ENCODE measurements around the gene NTRK2. TPM values are rescaled to one million over a fixed set of nuclear protein-coding genes. Genes with fewer than 3 reads are reported as not detected.

The NTRK2 gene
- total RNA-seq, 1 donor from 2014 or later, result 0.46 TPM

GRCh38 chr9:84838879-84839278 lies 169.3 kb downstream of the NTRK2 start:
- H3K4me3 ChIP-seq (ENCODE audit: low read depth, low read length), result no peak overlapping the region
- TF ChIP-seq, protein P1, sequence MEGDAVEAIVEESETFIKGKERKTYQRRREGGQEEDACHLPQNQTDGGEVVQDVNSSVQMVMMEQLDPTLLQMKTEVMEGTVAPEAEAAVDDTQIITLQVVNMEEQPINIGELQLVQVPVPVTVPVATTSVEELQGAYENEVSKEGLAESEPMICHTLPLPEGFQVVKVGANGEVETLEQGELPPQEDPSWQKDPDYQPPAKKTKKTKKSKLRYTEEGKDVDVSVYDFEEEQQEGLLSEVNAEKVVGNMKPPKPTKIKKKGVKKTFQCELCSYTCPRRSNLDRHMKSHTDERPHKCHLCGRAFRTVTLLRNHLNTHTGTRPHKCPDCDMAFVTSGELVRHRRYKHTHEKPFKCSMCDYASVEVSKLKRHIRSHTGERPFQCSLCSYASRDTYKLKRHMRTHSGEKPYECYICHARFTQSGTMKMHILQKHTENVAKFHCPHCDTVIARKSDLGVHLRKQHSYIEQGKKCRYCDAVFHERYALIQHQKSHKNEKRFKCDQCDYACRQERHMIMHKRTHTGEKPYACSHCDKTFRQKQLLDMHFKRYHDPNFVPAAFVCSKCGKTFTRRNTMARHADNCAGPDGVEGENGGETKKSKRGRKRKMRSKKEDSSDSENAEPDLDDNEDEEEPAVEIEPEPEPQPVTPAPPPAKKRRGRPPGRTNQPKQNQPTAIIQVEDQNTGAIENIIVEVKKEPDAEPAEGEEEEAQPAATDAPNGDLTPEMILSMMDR (conservative IDR thresholded peaks at IDR 0.05; ENCODE audit: low read depth, low read length), result no peak
- DNase-seq (ENCODE audit: low read depth), result no peak

GRCh38 chr9:84839541-84839940 lies 170.0 kb downstream of the NTRK2 start:
- H3K4me3 ChIP-seq (ENCODE audit: low read depth, low read length), result no peak overlapping the region
- TF ChIP-seq, protein P1 (conservative IDR thresholded peaks at IDR 0.05; ENCODE audit: low read depth, low read length), result no peak
- peak; percentile 37 for DNase-seq (ENCODE audit: low read depth)

- H3K4me3 ChIP-seq (ENCODE audit: low read depth, low read length), result no peak overlapping the region
- TF ChIP-seq, protein P1 (conservative IDR thresholded peaks at IDR 0.05; ENCODE audit: low read depth, low read length), result no peak
- DNase-seq (ENCODE audit: low read depth), result no peak
Measured at GRCh38 chr9:84841931-84842330, 172.4 kb downstream of the NTRK2 start.

DNA sequence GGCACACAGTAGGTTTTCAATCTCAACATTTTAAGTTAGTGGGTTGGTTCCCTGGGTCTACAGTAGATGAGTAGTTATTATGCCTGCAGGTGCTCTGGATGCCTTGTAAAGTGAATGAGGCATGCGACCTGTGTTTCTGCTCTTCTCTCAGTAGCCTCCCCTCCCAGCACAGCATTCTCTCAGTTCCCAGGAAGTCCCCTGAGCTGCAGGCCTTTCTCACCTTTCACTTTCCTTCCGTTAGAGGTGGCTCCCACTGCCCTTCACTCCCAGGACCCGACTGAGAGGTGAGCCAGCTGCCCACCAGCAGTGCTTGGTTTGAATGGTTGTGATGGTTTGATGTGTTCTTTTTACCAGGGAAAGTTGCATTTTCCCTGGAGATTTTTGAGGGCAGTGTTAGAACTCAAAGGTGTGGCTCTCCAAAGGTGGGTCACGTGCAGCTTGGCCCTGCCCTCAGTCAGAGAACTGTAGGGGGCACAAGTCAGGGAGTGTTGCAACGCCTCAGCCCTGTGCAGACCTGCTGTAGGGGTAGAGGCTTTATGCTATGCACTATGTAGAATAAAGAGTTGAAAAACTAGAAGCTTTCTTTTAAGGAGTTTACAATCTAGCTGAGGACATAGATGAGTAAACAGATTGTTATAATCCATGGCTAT lies 173.8 kb downstream of the NTRK2 start:
- TF ChIP-seq, protein P1 (conservative IDR thresholded peaks at IDR 0.05; ENCODE audit: low read depth, low read length), result no peak
- DNase-seq (ENCODE audit: low read depth), result no peak
- no peak overlapping the region for H3K4me3 ChIP-seq (ENCODE audit: low read depth, low read length)

DNA sequence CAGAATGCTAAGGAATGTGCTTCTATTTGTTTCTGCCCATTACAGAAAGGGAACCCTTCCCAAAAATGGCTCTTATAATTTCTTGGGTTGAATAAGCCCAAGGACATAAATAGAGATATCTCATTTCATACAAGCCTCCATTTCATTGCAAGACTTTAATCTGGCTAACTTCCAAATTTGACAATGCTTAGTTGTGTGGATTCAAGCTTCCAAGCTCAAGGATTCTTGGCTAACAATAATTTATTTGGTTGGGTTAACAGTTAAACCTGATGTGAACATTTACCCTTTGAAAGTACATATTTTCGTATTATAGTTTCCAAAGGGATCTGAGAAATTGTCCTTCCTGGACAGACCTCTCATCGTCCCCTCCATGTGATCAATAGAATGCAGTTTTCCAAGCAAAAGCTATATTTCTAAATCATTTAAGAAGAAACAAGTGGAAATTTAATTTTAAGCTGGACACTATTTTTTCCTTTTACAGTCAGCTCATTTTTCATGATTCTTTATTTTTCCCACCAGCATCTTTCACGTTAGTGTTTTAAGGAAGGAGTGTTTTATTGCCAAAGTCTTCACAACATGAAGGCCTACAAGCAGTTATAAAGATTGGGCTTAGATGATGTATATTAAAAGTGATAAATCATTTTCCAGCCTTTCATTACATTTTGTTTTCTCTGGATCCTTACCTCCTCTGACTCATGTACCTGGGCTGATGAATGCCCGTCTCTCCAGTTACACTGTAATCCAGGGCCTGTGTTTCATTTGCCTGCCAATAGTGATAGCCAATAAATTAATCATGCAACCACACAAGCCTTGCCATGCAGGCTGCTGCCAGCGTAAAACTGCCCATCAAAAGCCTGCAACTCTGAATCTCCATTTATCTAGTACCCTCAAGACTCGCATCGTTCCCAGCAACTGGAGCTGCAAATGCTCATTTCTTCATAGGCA lies 176.7 kb downstream of the NTRK2 start:
- DNase-seq (ENCODE audit: low read depth), result peak; percentile 74
- peak overlapping the region; percentile 5 for H3K4me3 ChIP-seq (ENCODE audit: low read depth, low read length)
- TF ChIP-seq, protein P1 (conservative IDR thresholded peaks at IDR 0.05; ENCODE audit: low read depth, low read length), result no peak

GRCh38 chr9:84846906-84847305 lies 177.4 kb downstream of the NTRK2 start:
- TF ChIP-seq, protein P1 (conservative IDR thresholded peaks at IDR 0.05; ENCODE audit: low read depth, low read length), result no peak
- DNase-seq (ENCODE audit: low read depth), result no peak
- H3K4me3 ChIP-seq (ENCODE audit: low read depth, low read length), result no peak overlapping the region

Data from epithelial cell of proximal tubule (primary cell).